CD1c-positive myeloid dendritic cell (primary cell): ENCODE measurements around the gene VWA8.

ENCODE experiments used
- DNase-seq: peaks from one replicate; pipeline ENCODE4 v3.0.0-alpha.2; 2016; ENCODE audit errors: extremely low spot score

VWA8 gene

GRCh38 chr13:41614671-41615527, 346.0 kb downstream of the VWA8 start:
- DNase-seq = no peak

GRCh38 chr13:41613984-41614661, 346.8 kb downstream of the VWA8 start:
- DNase-seq = no peak

- DNase-seq = no peak
Observed at GRCh38 chr13:41613471-41613870, 347.4 kb downstream of the VWA8 start.

- no peak for DNase-seq
Observed at GRCh38 chr13:41611385-41611784, 349.5 kb downstream of the VWA8 start.

GRCh38 chr13:41610404-41610803, 350.5 kb downstream of the VWA8 start:
- no peak for DNase-seq

- DNase-seq = no peak
Observed at GRCh38 chr13:41609828-41610227, 351.1 kb downstream of the VWA8 start.

GRCh38 chr13:41608839-41609177, 352.1 kb downstream of the VWA8 start:
- DNase-seq = no peak

GRCh38 chr13:41608111-41608838, 352.6 kb downstream of the VWA8 start:
- no peak for DNase-seq

- DNase-seq = no peak
Observed at GRCh38 chr13:41606646-41607045, 354.3 kb downstream of the VWA8 start.

- DNase-seq = no peak
Observed at GRCh38 chr13:41605319-41606285, 355.3 kb downstream of the VWA8 start.

GRCh38 chr13:41603917-41604316, 357.0 kb downstream of the VWA8 start:
- no peak for DNase-seq

GRCh38 chr13:41601718-41602445, 359.0 kb downstream of the VWA8 start:
- DNase-seq = no peak

- DNase-seq = no peak
Observed at GRCh38 chr13:41599619-41600018, 361.3 kb downstream of the VWA8 start.

- no peak for DNase-seq
Observed at GRCh38 chr13:41597348-41598041, 363.4 kb downstream of the VWA8 start.

- DNase-seq = no peak
Observed at GRCh38 chr13:41596190-41596589, 364.7 kb downstream of the VWA8 start.

- DNase-seq = no peak
Observed at GRCh38 chr13:41595298-41595697, 365.6 kb downstream of the VWA8 start.

GRCh38 chr13:41590643-41591042, 370.3 kb downstream of the VWA8 start:
- no peak for DNase-seq

GRCh38 chr13:41590122-41590521, 370.8 kb downstream of the VWA8 start:
- no peak for DNase-seq

GRCh38 chr13:41589434-41589833, 371.5 kb downstream of the VWA8 start:
- DNase-seq = no peak

GRCh38 chr13:41588899-41589298, 372.0 kb downstream of the VWA8 start:
- peak; percentile 70 for DNase-seq
